Nephron (organoid): Measurements from ENCODE around the gene KLHL9.

Experiments used
- H3K27ac Mint-ChIP-seq, 3 experiments: 2 replicates each; pipeline ENCODE4 v1.8.0; 2020; ENCODE audit warnings: mixed read lengths in 3 of 3, mild to moderate bottlenecking in 2 of 3, moderate library complexity in 1 of 3
- H3K27me3 Mint-ChIP-seq: 2 replicates; pipeline ENCODE4 v1.8.0; 2021; ENCODE audit warnings: low read depth, mild to moderate bottlenecking, moderate library complexity, mixed read lengths
- H3K36me3 Mint-ChIP-seq: 2 replicates; pipeline ENCODE4 v1.8.0; 2020; ENCODE audit warnings: low read depth, mixed read lengths
- H3K4me1 Mint-ChIP-seq: 2 replicates; pipeline ENCODE4 v1.8.0; 2020; ENCODE audit warnings: mixed read lengths
- H3K4me3 Mint-ChIP-seq, 3 experiments: 2 replicates each; pipeline ENCODE4 v1.8.0; 2020; ENCODE audit warnings: mild to moderate bottlenecking in 3 of 3, mixed read lengths in 3 of 3, moderate library complexity in 2 of 3
- H3K9me3 Mint-ChIP-seq: 2 replicates; pipeline ENCODE4 v1.8.0; 2020; ENCODE audit warnings: mixed read lengths
- CTCF ChIP-seq, 3 experiments: fragments of 200-600 bp; sonication (generic); IDR thresholded peaks; one replicate each; pipeline ENCODE4 v1.5.0; 2021; ENCODE audit warnings: antibody characterized with exemption in 3 of 3; ENCODE audit not compliant: unreplicated experiment in 3 of 3

Gene KLHL9

DNA sequence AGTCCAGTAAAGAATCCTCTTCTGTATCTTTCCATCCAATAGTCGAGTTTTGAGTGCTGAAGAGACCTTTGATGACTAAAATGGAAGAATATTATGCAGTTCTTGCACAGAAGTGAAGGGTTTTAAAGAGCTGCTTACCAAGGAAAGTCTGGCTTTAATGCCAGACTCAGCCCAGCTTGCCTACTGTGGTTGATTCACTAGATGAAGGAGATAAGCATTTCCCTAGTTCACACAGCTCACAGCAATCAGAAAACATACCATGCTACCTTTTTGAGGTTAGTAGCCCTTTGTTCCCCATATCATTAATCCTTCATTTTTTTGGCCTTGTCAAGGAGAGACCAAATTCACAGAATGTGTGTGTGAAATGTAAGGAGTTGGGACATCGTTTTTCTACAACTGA, 45.4 kb downstream of the KLHL9 start:
- H3K36me3 Mint-ChIP-seq = no peaks in the 10 kb centered on the region
- TF ChIP-seq CTCF (IDR thresholded peaks at IDR 0.05; ENCODE audit: unreplicated experiment in 3 of 3) = no peak
- H3K4me1 Mint-ChIP-seq = no peaks in the 10 kb centered on the region
- peaks cover 17% of the 10 kb centered on the region for H3K27me3 Mint-ChIP-seq
- no peaks in the 10 kb centered on the region for H3K9me3 Mint-ChIP-seq
- no peak overlapping the region for H3K4me3 Mint-ChIP-seq
- H3K27ac Mint-ChIP-seq = no peak overlapping the region

DNA sequence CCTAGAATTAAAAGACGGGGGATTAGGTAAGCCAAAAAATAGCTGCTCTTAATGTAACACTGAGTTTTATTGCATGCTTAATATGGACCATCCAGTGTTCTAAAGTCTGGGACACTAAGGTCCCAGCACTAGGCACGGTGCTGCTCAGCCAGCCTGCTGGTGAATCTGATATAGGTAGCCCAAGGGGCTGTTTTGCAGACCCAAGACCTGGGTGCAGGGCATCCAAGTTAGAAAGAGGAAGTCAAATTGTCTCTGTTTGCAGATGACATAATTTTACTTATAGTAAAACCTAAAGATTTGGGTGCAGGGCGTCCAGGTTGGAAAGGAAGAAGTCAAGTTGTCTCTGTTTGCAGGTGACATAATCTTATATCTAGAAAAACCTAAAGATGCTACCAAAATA, 47.9 kb downstream of the KLHL9 start:
- no peaks in the 10 kb centered on the region for H3K4me1 Mint-ChIP-seq
- H3K27ac Mint-ChIP-seq = no peak overlapping the region
- H3K27me3 Mint-ChIP-seq = peaks cover 10% of the 10 kb centered on the region
- H3K36me3 Mint-ChIP-seq = no peaks in the 10 kb centered on the region
- H3K9me3 Mint-ChIP-seq = no peaks in the 10 kb centered on the region
- no peak overlapping the region for H3K4me3 Mint-ChIP-seq
- TF ChIP-seq CTCF (IDR thresholded peaks at IDR 0.05; ENCODE audit: unreplicated experiment in 3 of 3) = no peak

DNA sequence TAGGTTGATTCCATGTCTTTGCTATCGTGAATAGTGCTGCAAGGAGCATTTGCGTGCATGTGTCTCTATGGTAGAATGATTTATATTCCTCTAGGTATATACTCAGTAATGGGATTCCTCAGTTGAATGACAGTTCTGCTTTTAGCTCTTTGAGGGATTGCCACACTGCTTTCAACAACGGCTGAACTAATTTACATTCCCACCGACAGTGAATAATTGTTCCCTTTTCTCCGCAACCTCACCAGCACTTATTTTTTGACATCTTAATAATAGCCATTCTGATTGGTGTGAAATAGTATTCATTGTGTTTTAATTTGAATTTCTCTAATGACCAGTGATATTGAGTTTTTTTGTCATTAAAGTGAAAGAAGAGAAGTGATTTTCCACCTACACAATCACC, 48.5 kb downstream of the KLHL9 start:
- Mint-ChIP-seq H3K36me3 (no peaks in the 10 kb centered on the region), H3K4me1 (no peaks in the 10 kb centered on the region), H3K4me3 (no peak overlapping the region), H3K27me3 (peaks cover 5% of the 10 kb centered on the region), H3K27ac (no peak overlapping the region), H3K9me3 (no peaks in the 10 kb centered on the region)
- no peak for TF ChIP-seq CTCF (IDR thresholded peaks at IDR 0.05; ENCODE audit: unreplicated experiment in 3 of 3)

GRCh38 chr9:21286099-21286498, 49.1 kb downstream of the KLHL9 start:
- Mint-ChIP-seq H3K36me3 (no peaks in the 10 kb centered on the region), H3K4me3 (no peak overlapping the region)
- TF ChIP-seq CTCF (IDR thresholded peaks at IDR 0.05; ENCODE audit: unreplicated experiment in 3 of 3) = no peak

GRCh38 chr9:21281275-21281674, 53.9 kb downstream of the KLHL9 start:
- Mint-ChIP-seq H3K27me3 (peaks cover 3% of the 10 kb centered on the region), H3K4me3 (no peak overlapping the region), H3K27ac (no peak overlapping the region), H3K4me1 (no peaks in the 10 kb centered on the region), H3K36me3 (no peaks in the 10 kb centered on the region), H3K9me3 (no peaks in the 10 kb centered on the region)
- TF ChIP-seq CTCF (IDR thresholded peaks at IDR 0.05; ENCODE audit: unreplicated experiment in 3 of 3) = no peak

More at GRCh38 chr9:21286099-21286498, 49.1 kb downstream of the KLHL9 start:
- Mint-ChIP-seq H3K9me3 (no peaks in the 10 kb centered on the region), H3K4me1 (no peaks in the 10 kb centered on the region), H3K27ac (no peak overlapping the region), H3K27me3 (peaks cover 5% of the 10 kb centered on the region)
